ENCODE measurements around the gene PLEKHG4B.

DNA sequence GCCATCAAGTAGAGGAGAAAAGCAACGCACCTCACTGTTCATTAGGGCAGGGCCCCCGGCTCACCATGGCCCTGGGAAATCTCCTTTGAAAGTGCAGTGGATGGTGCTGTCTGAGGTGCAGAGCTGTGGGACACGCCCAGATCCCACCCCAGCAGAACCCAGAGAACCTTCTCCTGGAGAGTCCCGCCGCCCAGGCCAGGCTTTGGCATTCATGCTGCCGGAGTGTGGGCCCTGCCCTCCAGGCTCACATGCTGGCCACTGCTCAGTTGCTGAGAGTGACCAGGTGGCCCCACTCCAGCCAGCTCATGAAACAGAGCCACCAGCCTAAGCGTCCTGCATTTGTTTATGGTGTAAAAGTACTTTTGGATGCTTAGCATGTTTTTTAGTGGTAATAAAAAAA lies 75.5 kb downstream of the PLEKHG4B start:
- TF ChIP-seq, protein P1, sequence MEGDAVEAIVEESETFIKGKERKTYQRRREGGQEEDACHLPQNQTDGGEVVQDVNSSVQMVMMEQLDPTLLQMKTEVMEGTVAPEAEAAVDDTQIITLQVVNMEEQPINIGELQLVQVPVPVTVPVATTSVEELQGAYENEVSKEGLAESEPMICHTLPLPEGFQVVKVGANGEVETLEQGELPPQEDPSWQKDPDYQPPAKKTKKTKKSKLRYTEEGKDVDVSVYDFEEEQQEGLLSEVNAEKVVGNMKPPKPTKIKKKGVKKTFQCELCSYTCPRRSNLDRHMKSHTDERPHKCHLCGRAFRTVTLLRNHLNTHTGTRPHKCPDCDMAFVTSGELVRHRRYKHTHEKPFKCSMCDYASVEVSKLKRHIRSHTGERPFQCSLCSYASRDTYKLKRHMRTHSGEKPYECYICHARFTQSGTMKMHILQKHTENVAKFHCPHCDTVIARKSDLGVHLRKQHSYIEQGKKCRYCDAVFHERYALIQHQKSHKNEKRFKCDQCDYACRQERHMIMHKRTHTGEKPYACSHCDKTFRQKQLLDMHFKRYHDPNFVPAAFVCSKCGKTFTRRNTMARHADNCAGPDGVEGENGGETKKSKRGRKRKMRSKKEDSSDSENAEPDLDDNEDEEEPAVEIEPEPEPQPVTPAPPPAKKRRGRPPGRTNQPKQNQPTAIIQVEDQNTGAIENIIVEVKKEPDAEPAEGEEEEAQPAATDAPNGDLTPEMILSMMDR (IDR thresholded peaks at IDR 0.05; ENCODE audit: insufficient read depth, low read length, poor library complexity, severe bottlenecking) = no peak
- TF ChIP-seq EZH2phosphoT487 (conservative IDR thresholded peaks at IDR 0.05; ENCODE audit: low read length) = no peak
